Fibroblast of the aortic adventitia (primary cell): ENCODE results near the gene BAG2. TPM values are rescaled to one million over a fixed set of nuclear protein-coding genes. Genes with fewer than 3 reads are reported as not detected.

Experiments
- DNase-seq: peaks from one replicate; pipeline ENCODE4 v3.0.0-alpha.2; 2010; ENCODE audit warnings: low read depth
- H3K4me3 ChIP-seq: 2 replicates; pipeline ENCODE4 v1.5.1; 2011; ENCODE audit warnings: low read depth, mild to moderate bottlenecking, control low read depth, low read length, moderate library complexity
- CTCF ChIP-seq: IDR thresholded peaks from 2 replicates; pipeline ENCODE4 v1.5.1; 2011; ENCODE audit warnings: mild to moderate bottlenecking, low read length, control low read depth, inconsistent platforms; ENCODE audit not compliant: insufficient read depth
- total RNA-seq: library from RNA; depleted of rRNA; stranded (reverse); fragments of >200 nt; gene quantifications from 2 replicates; pipeline ENCODE4 v1.2.3, GENCODE V29; 2012; ENCODE audit warnings: low replicate concordance

Gene BAG2
- total RNA-seq, 1 donor = 24.1 TPM

GRCh38 chr6:57137350-57137749 lies 34.8 kb upstream of the BAG2 start:
- no peak overlapping the region for H3K4me3 ChIP-seq
- TF ChIP-seq CTCF = no peak

GRCh38 chr6:57138026-57138425 lies 34.1 kb upstream of the BAG2 start:
- H3K4me3 ChIP-seq = no peak overlapping the region
- no peak for TF ChIP-seq CTCF
- no peak for DNase-seq

More at GRCh38 chr6:57137350-57137749, 34.8 kb upstream of the BAG2 start:
- no peak for DNase-seq

GRCh38 chr6:57141451-57142177 lies 30.5 kb upstream of the BAG2 start:
- TF ChIP-seq CTCF = no peak
- no peak overlapping the region for H3K4me3 ChIP-seq
- no peak for DNase-seq

GRCh38 chr6:57142178-57142525 lies 30.0 kb upstream of the BAG2 start:
- H3K4me3 ChIP-seq = no peak overlapping the region
- DNase-seq = no peak
- TF ChIP-seq CTCF = no peak

GRCh38 chr6:57143690-57144089 lies 28.4 kb upstream of the BAG2 start:
- TF ChIP-seq CTCF = no peak
- H3K4me3 ChIP-seq = no peak overlapping the region
- no peak for DNase-seq

- TF ChIP-seq CTCF = no peak
- no peak for DNase-seq
- H3K4me3 ChIP-seq = no peak overlapping the region
Observed at GRCh38 chr6:57147401-57147800, 24.7 kb upstream of the BAG2 start.
